Upper lobe of left lung (tissue), 6 donors: ENCODE data around the gene DSE. TPM values are rescaled to one million over a fixed set of nuclear protein-coding genes. Genes with fewer than 3 reads are reported as not detected.

ENCODE experiments used
- ATAC-seq, 2 donors: fragments of 200-7000 bp; cut with Tn5 transposase; one replicate each; pipeline ENCODE4 v1.9.1; 2022; ENCODE audit warnings: mild to moderate bottlenecking in 2 of 2, moderate library complexity in 2 of 2; ENCODE audit not compliant: low FRiP score in 2 of 2
- DNase-seq, 2 donors: peaks; one replicate each; pipeline ENCODE4 v3.0.0-alpha.2; 2019 to 2020
- H3K27ac ChIP-seq, 4 donors: fragments of 200-600 bp; sonication (generic); one replicate each; pipeline ENCODE4 v1.5.1; 2016 to 2019
- H3K27me3 ChIP-seq, 4 donors: fragments of 200-600 bp; sonication (generic); one replicate each; pipeline ENCODE4 v1.5.1; 2017 to 2019
- H3K36me3 ChIP-seq, 4 donors: fragments of 200-600 bp; sonication (generic); one replicate each; pipeline ENCODE4 v1.5.1; 2016 to 2019
- H3K4me1 ChIP-seq, 4 donors: fragments of 200-600 bp; sonication (generic); one replicate each; pipeline ENCODE4 v1.5.1; 2018 to 2019
- H3K4me3 ChIP-seq, 4 donors: fragments of 200-600 bp; sonication (generic); one replicate each; pipeline ENCODE4 v1.5.1; 2017 to 2019; ENCODE audit warnings: mild to moderate bottlenecking in 2 of 4, moderate library complexity in 1 of 4
- H3K9me3 ChIP-seq, 4 donors: fragments of 200-600 bp; sonication (generic); one replicate each; pipeline ENCODE4 v1.5.1; 2018 to 2019
- EP300 ChIP-seq, 4 donors: sonication (generic); formaldehyde crosslinking; IDR thresholded peaks; one replicate each; pipeline ENCODE4 v1.5.1; 2017; ENCODE audit warnings: antibody characterized with exemption in 4 of 4, control low read depth in 2 of 4
- POLR2A ChIP-seq, 4 donors: fragments of 450-650 bp; IDR thresholded peaks; one replicate each; pipeline ENCODE4 v1.5.1; 2016 to 2017; ENCODE audit warnings: antibody characterized with exemption in 4 of 4, mild to moderate bottlenecking in 2 of 4
- POLR2AphosphoS5 ChIP-seq, 2 donors: sonication (generic); formaldehyde crosslinking; IDR thresholded peaks; one replicate each; pipeline ENCODE4 v1.5.1; 2017; ENCODE audit warnings: antibody characterized with exemption in 2 of 2
- WGBS, 2 donors: methylation state at CpG; one replicate each; pipeline ENCODE4 v1.1.5; 2017 to 2018; 5-methylcytosine and 5-hydroxymethylcytosine counted together
- total RNA-seq, 6 donors: library from RNA; depleted of rRNA in 4 of 6; stranded (reverse); fragments of >200 nt in 4 of 6; gene quantifications; one replicate each; pipeline versions ENCODE4 v1.1.0 to v1.2.1, GENCODE V29; 2016 to 2021
- TF ChIP-seq, protein P1 (sequence below), 6 experiments: fragments of 450-650 bp in 4 of 6; fragments of 200-600 bp in 2 of 6; sonication (generic) in 2 of 6; IDR thresholded peaks; one replicate each; pipeline ENCODE4 v1.5.1; 2016 to 2019; ENCODE audit warnings: antibody characterized with exemption in 6 of 6
- donor health status: DM: no; HTN: no; CAD: no; lungs with moderate emphysema.
- donor health status: DM: no; HTN: yes; CAD: no; lungs with severe emphysema.

DSE gene
- total RNA-seq, 6 donors from 2014 or later: 20.1 to 68.1 (median 40.6) TPM

DNA sequence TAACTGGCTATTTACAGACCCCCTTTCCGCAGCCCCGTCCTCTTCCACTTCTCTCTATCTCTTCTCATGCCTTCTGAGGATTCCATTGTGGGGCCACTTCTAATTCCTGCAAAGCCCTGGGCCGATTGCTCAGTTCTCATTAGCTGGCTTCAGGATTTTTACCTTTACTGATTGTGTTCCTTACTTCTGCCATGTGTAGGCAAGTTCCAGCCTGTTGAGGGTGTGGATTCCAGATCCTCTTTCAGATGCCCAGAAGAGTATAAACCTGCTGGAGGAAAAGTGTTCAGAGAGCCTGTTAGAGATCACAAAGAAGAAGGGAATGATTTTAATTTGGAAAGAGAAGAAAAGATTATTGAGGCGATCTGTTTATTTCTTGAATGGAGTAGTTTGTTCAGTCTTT, 5.4 kb downstream of the DSE start:
- no peaks in the 10 kb centered on the region for H3K9me3 ChIP-seq

DNA sequence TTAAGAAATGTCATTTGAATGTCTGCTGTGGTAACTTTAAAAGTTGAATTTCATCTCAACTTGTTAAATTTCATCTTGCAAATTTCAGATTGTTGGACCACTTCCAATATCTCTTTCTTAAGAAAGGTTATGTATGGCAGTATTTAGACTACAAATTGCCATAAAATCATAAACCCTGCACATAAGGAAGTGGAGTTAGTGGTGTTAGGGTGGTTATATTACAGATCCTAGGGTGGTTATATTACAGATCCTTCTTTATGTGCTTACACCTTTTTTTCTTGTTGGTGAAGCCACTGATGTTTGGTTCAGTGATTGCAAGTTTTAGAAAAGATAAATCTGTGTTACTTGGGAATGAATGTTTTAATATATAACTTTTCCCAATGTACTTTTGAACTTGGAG, 9.0 kb downstream of the DSE start:
- DNase-seq (no peak), ATAC-seq (no peak)
- Histone ChIP-seq H3K27ac (no peak overlapping the region), H3K4me3 (no peak overlapping the region), H3K27me3 (no peaks in the 10 kb centered on the region), H3K36me3 (no peaks in the 10 kb centered on the region), H3K4me1 (peaks cover 0 to 6% (median 2%) of the 10 kb centered on the region in 4 donors), H3K9me3 (no peaks in the 10 kb centered on the region)
- no peak for TF ChIP-seq POLR2A (IDR thresholded peaks at IDR 0.05)
- TF ChIP-seq, protein P1, sequence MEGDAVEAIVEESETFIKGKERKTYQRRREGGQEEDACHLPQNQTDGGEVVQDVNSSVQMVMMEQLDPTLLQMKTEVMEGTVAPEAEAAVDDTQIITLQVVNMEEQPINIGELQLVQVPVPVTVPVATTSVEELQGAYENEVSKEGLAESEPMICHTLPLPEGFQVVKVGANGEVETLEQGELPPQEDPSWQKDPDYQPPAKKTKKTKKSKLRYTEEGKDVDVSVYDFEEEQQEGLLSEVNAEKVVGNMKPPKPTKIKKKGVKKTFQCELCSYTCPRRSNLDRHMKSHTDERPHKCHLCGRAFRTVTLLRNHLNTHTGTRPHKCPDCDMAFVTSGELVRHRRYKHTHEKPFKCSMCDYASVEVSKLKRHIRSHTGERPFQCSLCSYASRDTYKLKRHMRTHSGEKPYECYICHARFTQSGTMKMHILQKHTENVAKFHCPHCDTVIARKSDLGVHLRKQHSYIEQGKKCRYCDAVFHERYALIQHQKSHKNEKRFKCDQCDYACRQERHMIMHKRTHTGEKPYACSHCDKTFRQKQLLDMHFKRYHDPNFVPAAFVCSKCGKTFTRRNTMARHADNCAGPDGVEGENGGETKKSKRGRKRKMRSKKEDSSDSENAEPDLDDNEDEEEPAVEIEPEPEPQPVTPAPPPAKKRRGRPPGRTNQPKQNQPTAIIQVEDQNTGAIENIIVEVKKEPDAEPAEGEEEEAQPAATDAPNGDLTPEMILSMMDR (IDR thresholded peaks at IDR 0.05): no peak
- TF ChIP-seq EP300 (IDR thresholded peaks at IDR 0.05): no peak
- TF ChIP-seq POLR2AphosphoS5 (IDR thresholded peaks at IDR 0.05): no peak

More for the DNA sequence above, 5.4 kb downstream of the DSE start:
- DNase-seq: no peak
- H3K36me3 ChIP-seq: no peaks in the 10 kb centered on the region
- no peak overlapping the region for H3K4me3 ChIP-seq
- no peaks in the 10 kb centered on the region for H3K27me3 ChIP-seq
- 87% methylated on average over 4 of the region's 4 CpGs for WGBS, 2 donors
- ATAC-seq: no peak
- H3K4me1 ChIP-seq: peaks cover 0 to 19% (median 7%) of the 10 kb centered on the region in 4 donors
- TF ChIP-seq POLR2A (IDR thresholded peaks at IDR 0.05) (no peak), POLR2AphosphoS5 (IDR thresholded peaks at IDR 0.05) (no peak), EP300 (IDR thresholded peaks at IDR 0.05) (no peak)
- TF ChIP-seq, protein P1 (IDR thresholded peaks at IDR 0.05): no peak
- H3K27ac ChIP-seq: no peak overlapping the region

DNA sequence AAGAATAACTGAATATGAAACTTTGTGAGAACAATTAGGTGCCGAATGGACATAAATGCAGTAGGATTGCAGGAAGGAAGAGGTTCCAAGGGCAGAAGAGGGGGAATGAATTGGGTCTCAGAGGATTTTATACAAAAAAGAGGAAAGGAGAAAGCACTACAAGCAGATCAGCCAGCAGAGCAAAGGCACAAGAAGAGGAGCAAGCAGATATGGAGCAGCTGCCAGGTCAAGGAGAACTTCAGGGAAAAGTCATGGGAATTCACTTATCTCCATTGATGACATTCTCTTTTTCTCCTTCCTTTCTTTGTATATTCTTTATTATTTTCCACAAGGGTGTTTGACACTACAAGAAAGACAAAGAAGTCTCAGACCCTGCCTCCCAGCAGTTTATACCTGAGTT, 9.6 kb downstream of the DSE start:
- no peak overlapping the region for H3K4me3 ChIP-seq
- 56 to 73% methylated on average over 1 of the region's 1 CpG for WGBS, 2 donors

DNA sequence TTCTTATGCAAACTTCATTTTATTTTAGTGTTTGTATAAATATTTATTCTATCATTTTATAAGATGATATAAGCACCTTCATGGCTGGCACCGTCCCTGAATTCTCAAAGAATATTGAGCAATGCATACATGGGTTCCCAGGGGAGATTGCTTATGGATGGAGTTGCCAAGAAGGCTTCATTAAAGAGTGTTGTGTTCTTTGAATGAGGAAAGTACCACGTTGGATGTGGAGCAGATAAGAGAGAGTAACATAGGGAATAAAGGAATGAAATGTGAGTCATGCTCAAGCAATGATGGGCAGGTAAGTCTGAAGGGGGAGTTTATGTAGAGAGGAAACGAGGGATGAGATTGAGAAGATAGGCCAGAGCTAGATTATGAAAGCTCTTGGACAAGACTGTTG, 10.3 kb downstream of the DSE start:
- Histone ChIP-seq H3K36me3 (no peaks in the 10 kb centered on the region), H3K4me3 (no peak overlapping the region), H3K27me3 (no peaks in the 10 kb centered on the region), H3K4me1 (peaks cover 2 to 8% (median 6%) of the 10 kb centered on the region in 4 donors), H3K27ac (no peak overlapping the region), H3K9me3 (no peaks in the 10 kb centered on the region)
- ATAC-seq: no peak
- TF ChIP-seq POLR2AphosphoS5 (IDR thresholded peaks at IDR 0.05): no peak
- TF ChIP-seq, protein P1 (IDR thresholded peaks at IDR 0.05): no peak
- no peak for TF ChIP-seq POLR2A (IDR thresholded peaks at IDR 0.05)
- TF ChIP-seq EP300 (IDR thresholded peaks at IDR 0.05): no peak
- DNase-seq: no peak
- 58 to 70% methylated on average over 3 of the region's 3 CpGs for WGBS, 2 donors

More for the DNA sequence above, 9.6 kb downstream of the DSE start:
- peaks cover 0 to 7% (median 3%) of the 10 kb centered on the region in 4 donors for H3K4me1 ChIP-seq
- no peaks in the 10 kb centered on the region for H3K36me3 ChIP-seq
- no peak overlapping the region for H3K27ac ChIP-seq
- DNase-seq (no peak), ATAC-seq (no peak)
- TF ChIP-seq, protein P1 (IDR thresholded peaks at IDR 0.05): no peak
- no peak for TF ChIP-seq POLR2A (IDR thresholded peaks at IDR 0.05)
- no peak for TF ChIP-seq EP300 (IDR thresholded peaks at IDR 0.05)
- TF ChIP-seq POLR2AphosphoS5 (IDR thresholded peaks at IDR 0.05): no peak
- no peaks in the 10 kb centered on the region for H3K27me3 ChIP-seq
- no peaks in the 10 kb centered on the region for H3K9me3 ChIP-seq

DNA sequence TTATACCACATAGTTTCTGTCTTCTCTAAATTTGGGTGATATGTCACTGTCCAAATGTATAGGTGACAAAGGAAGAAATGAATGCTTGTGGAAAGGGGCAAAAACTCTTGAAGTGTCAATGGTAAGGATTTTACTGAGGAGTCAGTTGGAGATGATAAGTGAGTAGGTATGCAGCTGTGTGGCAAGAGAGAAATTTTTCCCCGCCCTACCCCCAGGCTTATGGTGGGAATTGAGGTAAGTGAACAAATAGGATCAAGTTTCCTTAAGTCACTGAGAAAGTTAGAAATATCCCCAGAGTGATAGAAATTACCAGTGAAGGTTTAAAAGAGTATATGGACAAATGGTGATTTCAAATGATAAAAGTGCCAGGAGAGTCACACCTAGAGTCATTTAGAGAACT, 11.8 kb downstream of the DSE start:
- TF ChIP-seq POLR2A (IDR thresholded peaks at IDR 0.05): no peak
- TF ChIP-seq POLR2AphosphoS5 (IDR thresholded peaks at IDR 0.05): no peak
- TF ChIP-seq EP300 (IDR thresholded peaks at IDR 0.05): no peak
- TF ChIP-seq, protein P1 (IDR thresholded peaks at IDR 0.05): no peak
- Histone ChIP-seq H3K27ac (no peak overlapping the region), H3K9me3 (no peaks in the 10 kb centered on the region), H3K27me3 (no peaks in the 10 kb centered on the region), H3K4me1 (peaks cover 9 to 23% (median 15%) of the 10 kb centered on the region in 4 donors), H3K36me3 (no peaks in the 10 kb centered on the region), H3K4me3 (no peak overlapping the region)
- no peak for DNase-seq
- 91 to 100% methylated on average over 1 of the region's 1 CpG for WGBS, 2 donors
- no peak for ATAC-seq
